Measurements from ENCODE around the gene POLR3K.
"Not testable (repeated sequence)": the region's sequence is repeated elsewhere in the genome, so short reads cannot be mapped to it uniquely, and the experiment has no call there.

The POLR3K gene

GRCh38 chr16:33877-34647, 19.3 kb downstream of the POLR3K start:
- no peak overlapping the region for H3K4me3 ChIP-seq (ENCODE audit: insufficient read depth, low read depth, low read length)
- H3K27me3 ChIP-seq (ENCODE audit: control insufficient read depth, insufficient read depth, low read length, poor library complexity, severe bottlenecking): no peaks in the 10 kb centered on the region
- WGBS, 2 experiments: 82 to 86% methylated on average over 20 to 21 of the region's 21 CpGs
- no peaks in the 10 kb centered on the region for H3K4me1 ChIP-seq (ENCODE audit: control insufficient read depth, insufficient read depth, low read length)
- no peak overlapping the region for H3K27ac ChIP-seq (ENCODE audit: insufficient read depth, low read depth, low read length, poor library complexity, severe bottlenecking)
- no peaks in the 10 kb centered on the region for H3K9me3 ChIP-seq (ENCODE audit: control insufficient read depth, low read length)
- H3K36me3 ChIP-seq (ENCODE audit: control insufficient read depth, insufficient read depth, low read length): no peaks in the 10 kb centered on the region

- H3K27me3 ChIP-seq (ENCODE audit: control insufficient read depth, insufficient read depth, low read length, poor library complexity, severe bottlenecking); H3K4me1 ChIP-seq (ENCODE audit: control insufficient read depth, insufficient read depth, low read length); H3K4me3 ChIP-seq (ENCODE audit: insufficient read depth, low read depth, low read length); H3K9me3 ChIP-seq (ENCODE audit: control insufficient read depth, low read length); H3K36me3 ChIP-seq (ENCODE audit: control insufficient read depth, insufficient read depth, low read length); H3K27ac ChIP-seq (ENCODE audit: insufficient read depth, low read depth, low read length, poor library complexity, severe bottlenecking): not testable (repeated sequence)
- WGBS, 2 experiments: 79 to 94% methylated on average over 3 of the region's 8 CpGs
Observed at GRCh38 chr16:33154-33876, 20.1 kb downstream of the POLR3K start.

GRCh38 chr16:30627-31026, 22.8 kb downstream of the POLR3K start:
- H3K9me3 ChIP-seq (ENCODE audit: control insufficient read depth, low read length); H3K27me3 ChIP-seq (ENCODE audit: control insufficient read depth, insufficient read depth, low read length, poor library complexity, severe bottlenecking): not testable (repeated sequence)
- WGBS, 2 experiments: no CpG with 5 or more reads among the region's 7 CpGs

GRCh38 chr16:25926-26348, 27.5 kb downstream of the POLR3K start:
- not testable (repeated sequence) for H3K36me3 ChIP-seq (ENCODE audit: control insufficient read depth, insufficient read depth, low read length); H3K4me1 ChIP-seq (ENCODE audit: control insufficient read depth, insufficient read depth, low read length); H3K4me3 ChIP-seq (ENCODE audit: insufficient read depth, low read depth, low read length); H3K27ac ChIP-seq (ENCODE audit: insufficient read depth, low read depth, low read length, poor library complexity, severe bottlenecking); H3K9me3 ChIP-seq (ENCODE audit: control insufficient read depth, low read length); H3K27me3 ChIP-seq (ENCODE audit: control insufficient read depth, insufficient read depth, low read length, poor library complexity, severe bottlenecking)
- WGBS, 2 experiments: 50% methylated on average over 1 of the region's 5 CpGs; no CpG with 5 or more reads in 1 of the 2 experiments

More at GRCh38 chr16:30627-31026, 22.8 kb downstream of the POLR3K start:
- H3K4me1 ChIP-seq (ENCODE audit: control insufficient read depth, insufficient read depth, low read length); H3K36me3 ChIP-seq (ENCODE audit: control insufficient read depth, insufficient read depth, low read length); H3K27ac ChIP-seq (ENCODE audit: insufficient read depth, low read depth, low read length, poor library complexity, severe bottlenecking); H3K4me3 ChIP-seq (ENCODE audit: insufficient read depth, low read depth, low read length): not testable (repeated sequence)

GRCh38 chr16:24151-24550, 29.3 kb downstream of the POLR3K start:
- not testable (repeated sequence) for H3K9me3 ChIP-seq (ENCODE audit: control insufficient read depth, low read length); H3K27ac ChIP-seq (ENCODE audit: insufficient read depth, low read depth, low read length, poor library complexity, severe bottlenecking); H3K4me3 ChIP-seq (ENCODE audit: insufficient read depth, low read depth, low read length); H3K4me1 ChIP-seq (ENCODE audit: control insufficient read depth, insufficient read depth, low read length); H3K27me3 ChIP-seq (ENCODE audit: control insufficient read depth, insufficient read depth, low read length, poor library complexity, severe bottlenecking); H3K36me3 ChIP-seq (ENCODE audit: control insufficient read depth, insufficient read depth, low read length)
- WGBS, 2 experiments: 96 to 100% methylated on average over 1 to 4 of the region's 22 CpGs

GRCh38 chr16:20886-21285, 32.5 kb downstream of the POLR3K start:
- H3K9me3 ChIP-seq (ENCODE audit: control insufficient read depth, low read length); H3K4me1 ChIP-seq (ENCODE audit: control insufficient read depth, insufficient read depth, low read length); H3K4me3 ChIP-seq (ENCODE audit: insufficient read depth, low read depth, low read length); H3K27ac ChIP-seq (ENCODE audit: insufficient read depth, low read depth, low read length, poor library complexity, severe bottlenecking); H3K36me3 ChIP-seq (ENCODE audit: control insufficient read depth, insufficient read depth, low read length); H3K27me3 ChIP-seq (ENCODE audit: control insufficient read depth, insufficient read depth, low read length, poor library complexity, severe bottlenecking): not testable (repeated sequence)
- WGBS, 2 experiments: 89 to 90% methylated on average over 11 of the region's 12 CpGs

- not testable (repeated sequence) for H3K27ac ChIP-seq (ENCODE audit: insufficient read depth, low read depth, low read length, poor library complexity, severe bottlenecking); H3K9me3 ChIP-seq (ENCODE audit: control insufficient read depth, low read length); H3K27me3 ChIP-seq (ENCODE audit: control insufficient read depth, insufficient read depth, low read length, poor library complexity, severe bottlenecking); H3K36me3 ChIP-seq (ENCODE audit: control insufficient read depth, insufficient read depth, low read length); H3K4me3 ChIP-seq (ENCODE audit: insufficient read depth, low read depth, low read length); H3K4me1 ChIP-seq (ENCODE audit: control insufficient read depth, insufficient read depth, low read length)
- 83% methylated on average over 1 of the region's 20 CpGs; no CpG with 5 or more reads in 1 of the 2 experiments for WGBS, 2 experiments
Observed at GRCh38 chr16:17062-17765, 36.2 kb downstream of the POLR3K start.

GRCh38 chr16:10772-11171, 42.6 kb downstream of the POLR3K start:
- H3K4me3 ChIP-seq (ENCODE audit: insufficient read depth, low read depth, low read length); H3K9me3 ChIP-seq (ENCODE audit: control insufficient read depth, low read length); H3K27me3 ChIP-seq (ENCODE audit: control insufficient read depth, insufficient read depth, low read length, poor library complexity, severe bottlenecking); H3K36me3 ChIP-seq (ENCODE audit: control insufficient read depth, insufficient read depth, low read length); H3K27ac ChIP-seq (ENCODE audit: insufficient read depth, low read depth, low read length, poor library complexity, severe bottlenecking); H3K4me1 ChIP-seq (ENCODE audit: control insufficient read depth, insufficient read depth, low read length): not testable (repeated sequence)
- 12 to 14% methylated on average over 6 of the region's 27 CpGs for WGBS, 2 experiments

- Histone ChIP-seq H3K27ac (ENCODE audit: insufficient read depth, low read depth, low read length, poor library complexity, severe bottlenecking) (no peak overlapping the region), H3K9me3 (ENCODE audit: control insufficient read depth, low read length) (no peaks in the 10 kb centered on the region), H3K4me1 (ENCODE audit: control insufficient read depth, insufficient read depth, low read length) (no peaks in the 10 kb centered on the region), H3K27me3 (ENCODE audit: control insufficient read depth, insufficient read depth, low read length, poor library complexity, severe bottlenecking) (no peaks in the 10 kb centered on the region), H3K4me3 (ENCODE audit: insufficient read depth, low read depth, low read length) (no peak overlapping the region), H3K36me3 (ENCODE audit: control insufficient read depth, insufficient read depth, low read length) (no peaks in the 10 kb centered on the region)
- whole genome bisulfite sequencing, 2 experiments: 62% methylated on average over 10 to 14 of the region's 48 CpGs
Observed at GRCh38 chr16:9903-10665, 43.3 kb downstream of the POLR3K start.

Measured in ectodermal cell (in vitro differentiated cells).